GM21528 (cell line): ENCODE measurements around the gene SLAMF9.

ENCODE experiments used
- ATAC-seq: cut with Tn5 transposase; IDR thresholded peaks from one replicate; pipeline ENCODE4 v1.9.1; 2021; ENCODE audit warnings: mild to moderate bottlenecking, moderate library complexity; ENCODE audit not compliant: unreplicated experiment, low FRiP score

SLAMF9 gene

DNA sequence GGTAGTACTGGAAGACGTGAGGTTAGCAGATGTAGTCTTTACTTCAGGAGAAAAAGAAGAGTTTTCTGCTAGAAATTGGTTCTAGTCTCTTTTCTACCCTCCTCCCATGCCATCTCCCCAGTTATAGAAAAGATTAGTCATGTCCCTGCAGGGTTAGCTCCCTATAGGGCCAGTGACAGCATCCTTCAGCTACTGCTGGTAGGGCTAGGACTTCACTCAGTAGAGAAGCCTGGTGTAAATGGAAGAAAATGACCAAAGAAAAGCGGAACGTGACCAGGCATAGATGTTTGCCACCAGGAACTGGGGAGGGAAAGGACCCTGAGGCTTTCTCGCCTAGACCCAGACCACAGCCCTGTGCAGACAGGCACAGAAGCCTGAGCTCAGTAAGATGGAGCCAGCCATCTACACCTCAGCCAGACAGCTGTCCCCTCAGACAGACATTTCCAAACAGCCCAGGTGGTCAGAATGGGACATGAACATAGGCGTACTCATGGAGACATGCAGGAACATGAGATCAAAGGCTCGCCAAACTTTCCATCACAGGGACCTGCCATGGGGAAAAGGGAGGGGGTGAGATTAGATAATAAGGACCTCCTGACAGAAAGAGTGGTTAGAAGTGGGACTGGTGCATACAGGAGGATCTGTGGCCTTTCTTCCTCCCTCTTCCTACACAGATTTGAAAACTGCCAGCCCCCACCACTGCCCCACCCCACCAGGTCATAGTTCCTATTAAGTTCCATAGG is 23.5 kb upstream of the SLAMF9 start:
- no peak for ATAC-seq

- no peak for ATAC-seq
These were observed 20.4 kb upstream of the SLAMF9 start for GRCh38 chr1:159974350-159974965.

GRCh38 chr1:159973350-159973940 is 19.4 kb upstream of the SLAMF9 start:
- no peak for ATAC-seq

- no peak for ATAC-seq
These were observed 18.6 kb upstream of the SLAMF9 start for GRCh38 chr1:159972443-159973205.

DNA sequence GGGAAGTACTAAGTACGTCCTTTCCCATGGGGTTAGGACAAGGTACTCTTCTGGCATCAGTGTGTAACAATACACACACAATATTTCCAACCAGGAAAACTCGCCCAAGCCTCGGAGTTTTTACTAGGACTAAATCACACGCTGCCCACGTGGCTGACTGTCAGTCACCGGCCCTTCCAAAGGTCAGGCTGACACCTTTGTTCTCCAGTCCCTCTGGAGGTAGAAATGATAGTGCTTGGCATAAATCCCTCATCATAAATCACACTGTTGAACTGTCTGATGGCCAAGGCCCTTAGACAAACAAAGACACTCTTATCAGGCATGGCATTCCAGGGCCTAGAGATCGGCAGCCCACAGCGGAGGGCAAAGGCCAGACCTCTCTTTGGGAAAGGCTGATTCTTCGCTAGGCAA is 16.9 kb upstream of the SLAMF9 start:
- ATAC-seq: no peak

GRCh38 chr1:159968901-159969300 is 14.9 kb upstream of the SLAMF9 start:
- ATAC-seq: no peak

- no peak for ATAC-seq
These were observed 11.2 kb upstream of the SLAMF9 start for GRCh38 chr1:159965263-159965662.

DNA sequence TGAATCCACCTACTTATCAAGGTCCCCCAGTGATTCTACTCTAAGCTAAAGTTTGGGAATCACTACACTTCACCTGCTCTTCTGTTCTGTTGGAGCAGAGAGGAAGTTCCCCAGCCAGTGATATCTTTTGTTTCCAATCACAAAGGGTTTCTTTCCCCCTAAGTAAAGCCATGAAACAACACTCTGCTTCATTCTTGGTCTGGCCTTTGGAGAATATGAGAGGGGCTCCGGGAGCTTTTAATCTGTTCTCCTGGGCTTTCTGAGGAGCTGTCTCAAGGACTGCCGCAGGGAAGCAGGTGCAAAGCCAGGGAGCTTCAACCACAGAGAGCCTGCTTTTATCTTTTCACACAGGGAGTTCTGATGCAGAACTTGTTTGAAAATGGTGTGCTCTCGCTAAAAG is 10.1 kb upstream of the SLAMF9 start:
- ATAC-seq: no peak

DNA sequence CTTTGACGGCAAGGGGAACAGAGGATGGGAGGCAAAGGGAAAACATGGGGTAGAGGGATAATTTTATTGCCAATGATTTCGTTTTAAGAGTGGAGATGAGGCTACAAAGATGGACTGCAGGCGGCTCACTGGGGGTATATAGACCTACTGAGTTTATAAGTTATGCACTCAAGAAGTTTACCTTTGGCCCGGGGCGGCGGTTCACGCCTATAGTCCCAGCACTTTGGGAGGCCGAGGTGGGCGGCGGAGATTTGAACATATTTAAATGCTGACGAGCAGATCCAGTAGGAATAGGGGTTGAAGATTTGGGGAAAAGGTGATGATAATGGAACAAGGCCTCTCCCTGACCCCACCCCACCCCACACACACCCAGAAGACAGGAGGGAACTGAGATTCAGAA is 8.1 kb upstream of the SLAMF9 start:
- no peak for ATAC-seq

DNA sequence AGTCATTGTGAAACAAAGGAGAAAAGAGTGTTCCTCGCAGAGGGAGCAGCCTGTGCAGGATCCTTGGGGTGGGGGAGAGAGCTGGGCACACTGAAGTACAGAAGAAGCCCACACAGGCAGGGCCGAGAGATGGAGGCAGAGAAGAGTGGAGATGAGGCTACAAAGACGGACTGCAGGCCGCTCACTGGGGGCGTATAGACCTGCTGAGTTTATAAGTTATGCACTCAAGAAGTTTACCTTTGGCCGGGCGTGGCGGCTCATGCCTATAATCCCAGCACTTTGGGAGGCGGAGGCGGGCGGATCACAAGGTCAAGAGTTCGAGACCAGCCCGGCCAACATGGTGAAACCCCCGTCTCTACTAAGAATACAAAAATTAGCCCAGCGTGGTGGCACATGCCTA is 7.6 kb upstream of the SLAMF9 start:
- no peak for ATAC-seq

DNA sequence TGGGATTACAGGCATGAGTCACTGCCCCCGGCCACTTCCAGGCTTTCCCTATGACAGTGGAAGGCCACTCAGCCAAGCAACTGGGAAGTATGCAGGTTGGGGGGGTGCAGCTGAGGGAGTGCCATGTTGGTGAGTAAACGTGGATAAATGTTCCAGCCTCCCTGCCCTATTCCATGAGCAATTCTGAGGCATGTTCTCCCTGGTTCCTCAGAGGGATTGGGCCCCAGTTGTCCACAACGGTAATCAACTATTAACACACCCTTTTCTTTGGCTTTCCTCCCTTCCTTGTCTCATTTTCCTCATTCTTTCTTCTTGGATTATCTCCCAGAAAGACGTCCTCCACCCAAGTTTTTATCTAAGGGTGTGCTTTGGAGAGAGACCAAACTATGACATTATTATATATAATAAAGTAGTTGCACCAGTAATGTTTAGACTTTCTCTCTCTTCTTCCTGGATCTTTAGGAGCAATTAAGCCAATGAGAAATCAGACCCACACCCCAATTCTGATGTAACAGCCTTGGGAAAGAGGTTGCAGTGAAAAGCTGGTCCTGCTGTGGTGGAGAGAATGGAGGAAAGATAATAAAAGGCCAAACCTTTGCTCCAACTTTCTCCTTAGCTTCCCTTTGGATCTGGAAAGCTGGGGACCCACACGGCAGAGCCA is 6.8 kb upstream of the SLAMF9 start:
- no peak for ATAC-seq

- no peak for ATAC-seq
These were observed 5.4 kb upstream of the SLAMF9 start for GRCh38 chr1:159959451-159959850.

DNA sequence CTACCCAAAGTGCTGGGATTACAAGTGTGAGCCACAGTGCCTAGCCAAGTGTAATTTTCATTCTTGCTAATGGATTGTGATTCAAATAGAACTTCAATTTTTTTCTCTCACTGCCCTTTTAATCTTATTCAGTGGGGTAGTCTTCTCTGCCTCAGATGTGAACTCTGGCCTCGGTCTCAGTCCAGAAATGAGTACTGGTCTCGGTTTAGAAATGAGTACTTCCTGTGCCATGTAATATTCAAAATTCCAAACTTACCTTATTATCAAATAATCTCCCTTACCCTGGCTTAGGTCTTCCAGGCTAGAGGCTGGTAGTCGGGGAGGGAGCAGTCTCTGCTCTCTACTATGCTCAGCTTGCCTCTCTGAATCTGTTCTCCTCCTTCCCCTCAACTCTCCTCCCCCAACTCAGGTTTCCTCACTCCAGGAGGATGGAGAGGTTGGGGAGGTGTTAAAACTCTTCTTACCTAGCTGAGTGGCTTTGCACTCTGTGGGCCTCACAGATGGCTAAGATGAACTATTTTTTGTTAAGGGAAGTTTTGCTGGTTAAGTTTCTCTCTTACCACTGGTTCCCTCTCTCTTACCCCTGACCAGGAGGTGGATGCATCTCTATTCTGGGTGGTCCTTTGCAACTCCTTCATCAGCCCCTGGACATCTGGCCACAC is 4.8 kb upstream of the SLAMF9 start:
- ATAC-seq: no peak

- no peak for ATAC-seq
These were observed 3.8 kb upstream of the SLAMF9 start for GRCh38 chr1:159957824-159958268.

DNA sequence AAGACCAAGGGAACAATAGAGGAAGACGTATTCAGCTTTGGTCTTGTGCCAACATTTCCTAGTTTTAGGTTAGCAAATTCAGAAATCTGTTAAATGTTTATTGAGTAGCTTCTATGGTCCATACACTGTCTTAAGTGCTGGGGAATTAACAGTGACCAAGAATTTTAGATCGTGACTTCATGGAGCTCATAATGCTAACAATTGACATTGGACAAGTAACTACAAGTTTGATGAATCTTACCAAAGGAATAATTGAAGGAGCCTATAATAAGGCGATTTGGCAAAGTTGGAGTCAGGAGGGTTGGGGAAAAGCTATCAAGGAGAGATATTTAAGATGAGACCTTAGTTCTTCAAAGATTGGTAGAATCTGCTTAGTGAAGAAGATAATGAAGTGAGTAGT is 1.4 kb upstream of the SLAMF9 start:
- no peak for ATAC-seq

- ATAC-seq: no peak
These were observed 1.1 kb downstream of the SLAMF9 start for GRCh38 chr1:159952932-159953331.

DNA sequence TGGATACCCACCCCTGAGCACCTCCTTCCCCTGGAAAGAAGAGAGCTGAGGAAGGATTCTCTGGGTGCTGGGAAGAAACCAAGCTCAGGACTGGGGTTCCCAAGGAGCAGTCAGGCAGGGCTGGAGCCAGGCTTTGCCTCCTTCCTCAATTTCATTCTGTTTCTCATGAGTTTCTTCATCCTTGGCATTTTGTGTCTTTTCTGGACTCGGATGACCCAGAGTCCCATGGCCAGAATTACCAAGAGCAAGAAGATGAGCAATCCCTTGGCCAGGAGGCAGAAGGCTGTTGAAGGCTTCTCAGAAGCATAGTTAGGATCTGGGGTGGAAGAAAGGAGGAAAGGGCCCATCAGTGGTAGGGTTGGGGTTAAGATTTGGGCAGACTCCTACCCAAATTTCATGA is 2.5 kb downstream of the SLAMF9 start:
- no peak for ATAC-seq

GRCh38 chr1:159951016-159951415 is 3.0 kb downstream of the SLAMF9 start:
- ATAC-seq: no peak

- no peak for ATAC-seq
These were observed 4.1 kb downstream of the SLAMF9 start for GRCh38 chr1:159949981-159950381.

DNA sequence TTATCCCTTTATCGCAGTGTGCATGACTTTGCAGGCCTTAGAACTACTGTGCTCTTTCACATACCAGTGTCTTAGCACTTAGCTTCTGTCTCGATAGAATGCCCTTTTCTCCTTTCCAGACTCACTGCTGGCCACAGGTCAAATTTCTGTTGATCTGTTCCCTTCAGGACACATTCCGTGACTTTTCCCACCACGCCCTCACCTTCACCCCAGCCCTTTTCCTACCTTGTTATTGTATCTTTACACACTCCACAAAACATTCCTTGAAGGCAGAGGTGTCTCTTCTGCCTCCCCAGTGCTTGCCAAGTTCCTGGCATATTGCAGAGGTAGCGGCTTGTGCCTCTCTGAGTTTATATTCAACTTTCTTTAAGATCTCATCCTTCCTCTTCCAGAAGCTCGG is 4.9 kb downstream of the SLAMF9 start:
- no peak for ATAC-seq
